Kidney (tissue), 14 donors: ENCODE results near the gene OR6A2. TPM values are rescaled to one million over a fixed set of nuclear protein-coding genes. Genes with fewer than 3 reads are reported as not detected.
A peak's percentile ranks its signal among the peaks of the same experiment; 100 is the strongest.

ENCODE experiments used
- DNase-seq, 5 donors: peaks; one replicate each; pipeline ENCODE4 v3.0.0-alpha.2; 2013 to 2020
- FAIRE-seq: peaks from 2 replicates; lab custom pipeline; 2012; peaks lifted over from hg19 to GRCh38; lab: Jason Lieb, UNC
- H3K27ac ChIP-seq, 2 donors: one replicate each; pipeline ENCODE4 v1.7.0; 2013; ENCODE audit warnings: low read depth in 2 of 2, low read length in 2 of 2, inconsistent platforms in 1 of 2
- H3K27me3 ChIP-seq: one replicate; pipeline ENCODE4 v1.7.1; 2013; ENCODE audit warnings: low read length, inconsistent platforms; ENCODE audit not compliant: control insufficient read depth, insufficient read depth
- H3K36me3 ChIP-seq, 3 donors: one replicate each; pipeline versions ENCODE4 v1.7.0 to v1.7.1; 2013; ENCODE audit warnings: low read length in 3 of 3, control low read depth in 1 of 3, inconsistent platforms in 1 of 3; ENCODE audit not compliant: insufficient read depth in 3 of 3, control insufficient read depth in 2 of 3
- H3K4me1 ChIP-seq, 3 donors: one replicate each; pipeline versions ENCODE4 v1.7.0 to v1.7.1; 2013; ENCODE audit warnings: low read length in 3 of 3, inconsistent platforms in 1 of 3, low read depth in 1 of 3; ENCODE audit not compliant: control insufficient read depth in 2 of 3, insufficient read depth in 2 of 3
- H3K4me3 ChIP-seq, 3 donors: one replicate each; pipeline versions ENCODE4 v1.7.0 to v1.8.1; 2013; ENCODE audit warnings: low read length in 3 of 3, control low read depth in 1 of 3, inconsistent platforms in 1 of 3
- H3K9ac ChIP-seq, 3 donors: one replicate each; pipeline versions ENCODE4 v1.7.0 to v1.7.1; 2013; ENCODE audit warnings: low read length in 3 of 3, control low read depth in 1 of 3, inconsistent platforms in 1 of 3
- H3K9me3 ChIP-seq, 3 donors: one replicate each; pipeline versions ENCODE4 v1.7.0 to v1.7.1; 2013; ENCODE audit warnings: low read length in 3 of 3, control low read depth in 1 of 3, inconsistent platforms in 1 of 3; ENCODE audit not compliant: control insufficient read depth in 2 of 3, insufficient read depth in 1 of 3
- CTCF ChIP-seq: IDR thresholded peaks from 3 replicates; pipeline ENCODE4 v1.5.1; 2012; ENCODE audit warnings: mild to moderate bottlenecking, moderate library complexity, borderline replicate concordance; ENCODE audit not compliant: insufficient read depth; ENCODE audit errors: extremely low read depth
- intact Hi-C: fragments of 100-400 bp; cut with DNase I; formaldehyde crosslinking; loops from one replicate; pipeline ENCODE4 v1.11.1; 2022
- polyA plus RNA-seq: library from polyadenylated mRNA; stranded (reverse); fragments of 350-450 nt; fragmentation: Illumina TruSeq; extraction: RNeasy Lipid Tissue Mini Kit (QIAGEN cat#74804); gene quantifications from one replicate; pipeline ENCODE4 v1.2.3, GENCODE V29; 2014; ENCODE audit warnings: low read depth, low replicate concordance; ENCODE audit not compliant: insufficient read depth
- total RNA-seq: library from RNA; stranded (reverse); fragmentation: NEBNext Ultra II Directional; extraction: Animal tissue kit (Norgen Biotek cat#: 25700); gene quantifications from one replicate; pipeline ENCODE4 v1.2.1, GENCODE V29; 2021
- donor health status: control.
- donor health status: control.
- donor health status: control.
- donor health status: control.
- donor health status: control.
- donor health status: DM: yes; HTN: yes; CAD: no.
- donor health status: Normal renal cell carcinoma (clear cell type).

The OR6A2 gene
- total and polyA plus RNA-seq, 2 donors from 2014 or later: 0.25 TPM; not detected in 1

GRCh38 chr11:6746086-6746618 lies 53.3 kb downstream of the OR6A2 start:
- no peak for FAIRE-seq
- TF ChIP-seq CTCF: no peak
- Histone ChIP-seq H3K4me3 (peak overlapping the region in 2 of 3 donors; percentile 46 to 53), H3K27ac (peak overlapping the region; percentile 44 to 88), H3K9me3 (no peaks in the 10 kb centered on the region), H3K4me1 (peaks cover 0 to 3% (median 0%) of the 10 kb centered on the region in 3 donors), H3K27me3 (no peaks in the 10 kb centered on the region), H3K36me3 (no peaks in the 10 kb centered on the region), H3K9ac (peak overlapping the region in 2 of 3 donors; percentile 12 to 24)
- intact Hi-C loops: no loop called here
- peak in 1 of 5 donors; percentile 9 for DNase-seq

- Histone ChIP-seq H3K27me3 (no peaks in the 10 kb centered on the region), H3K27ac (peak overlapping the region; percentile 51 to 88), H3K9ac (no peak overlapping the region), H3K4me1 (peaks cover 0 to 3% (median 0%) of the 10 kb centered on the region in 3 donors), H3K4me3 (peak overlapping the region in 2 of 3 donors; percentile 46 to 53), H3K36me3 (no peaks in the 10 kb centered on the region), H3K9me3 (no peaks in the 10 kb centered on the region)
- intact Hi-C loops: no loop called here
- FAIRE-seq (no peak), DNase-seq (no peak)
- no peak for TF ChIP-seq CTCF
Observed at GRCh38 chr11:6745465-6746015, 53.9 kb downstream of the OR6A2 start.

- intact Hi-C loops: no loop called here
- Histone ChIP-seq H3K9ac (no peak overlapping the region), H3K9me3 (no peaks in the 10 kb centered on the region), H3K4me1 (peaks cover 0 to 3% (median 0%) of the 10 kb centered on the region in 3 donors), H3K27ac (peak overlapping the region; percentile 51 to 76), H3K36me3 (no peaks in the 10 kb centered on the region), H3K27me3 (no peaks in the 10 kb centered on the region), H3K4me3 (peak overlapping the region in 2 of 3 donors; percentile 37 to 53)
- DNase-seq (no peak), FAIRE-seq (no peak)
- no peak for TF ChIP-seq CTCF
Observed at GRCh38 chr11:6745018-6745417, 54.5 kb downstream of the OR6A2 start.
